Cardiac muscle cell (in vitro differentiated cells and primary cell): ENCODE data around the gene SPACA6. TPM values are rescaled to one million over a fixed set of nuclear protein-coding genes. Genes with fewer than 3 reads are reported as not detected.

Experiments used
- DNase-seq, 2 donors: peaks; one replicate each; pipeline versions ENCODE4 v3.0.0 to v3.0.0-alpha.2; 2010 to 2017; ENCODE audit warnings: low read depth in 1 of 2, low spot score in 1 of 2
- H3K27ac ChIP-seq: fragments of 200-600 bp; sonication (generic); 2 replicates; pipeline ENCODE4 v1.5.1; 2016
- H3K27me3 ChIP-seq: fragments of 200-600 bp; sonication (generic); 2 replicates; pipeline ENCODE4 v1.6.0; 2016; ENCODE audit warnings: control low read depth
- H3K36me3 ChIP-seq: fragments of 200-600 bp; sonication (generic); 2 replicates; pipeline ENCODE4 v1.5.1; 2016; ENCODE audit warnings: control low read depth
- H3K4me1 ChIP-seq: fragments of 200-600 bp; sonication (generic); 2 replicates; pipeline ENCODE4 v1.8.1; 2017; ENCODE audit warnings: low read depth, mild to moderate bottlenecking, mixed run types
- H3K4me3 ChIP-seq: fragments of 200-600 bp; sonication (generic); 2 replicates; pipeline ENCODE4 v1.5.1; 2016; ENCODE audit warnings: mild to moderate bottlenecking
- H3K9me3 ChIP-seq: fragments of 200-600 bp; sonication (generic); 2 replicates; pipeline ENCODE4 v1.5.1; 2017; ENCODE audit warnings: low read depth, mild to moderate bottlenecking, control low read depth
- CTCF ChIP-seq: IDR thresholded peaks from 2 replicates; pipeline ENCODE4 v1.5.1; 2012; ENCODE audit warnings: low read depth, mild to moderate bottlenecking, low read length
- polyA plus RNA-seq: library from polyadenylated mRNA; unstranded; fragments of >200 nt; fragmentation: Nextera tagmentation; extraction: Ambion mirVana; gene quantifications from 2 replicates; pipeline ENCODE4 v1.2.1, GENCODE V29; 2016
- total RNA-seq: library from RNA; depleted of rRNA; stranded (reverse); fragments of >200 nt; gene quantifications from 2 replicates; pipeline ENCODE4 v1.2.3, GENCODE V29; 2016

The SPACA6 gene
- total and polyA plus RNA-seq, 2 experiments from 2014 or later, result 13.8 to 16.5 TPM

GRCh38 chr19:51690454-51691073 lies 2.6 kb upstream of the SPACA6 start:
- peaks cover 4% of the 10 kb centered on the region for H3K36me3 ChIP-seq
- no peak for TF ChIP-seq CTCF
- H3K4me3 ChIP-seq, result peak overlapping the region; percentile 54
- peaks cover 17% of the 10 kb centered on the region for H3K4me1 ChIP-seq
- no peaks in the 10 kb centered on the region for H3K27me3 ChIP-seq
- H3K27ac ChIP-seq, result peak overlapping the region; percentile 51
- DNase-seq, result peak; percentile 75 to 91
- H3K9me3 ChIP-seq, result no peaks in the 10 kb centered on the region

GRCh38 chr19:51691074-51691583 lies 2.0 kb upstream of the SPACA6 start:
- Histone ChIP-seq H3K9me3 (no peaks in the 10 kb centered on the region), H3K4me3 (peak overlapping the region; percentile 54), H3K27me3 (no peaks in the 10 kb centered on the region), H3K4me1 (peaks cover 17% of the 10 kb centered on the region), H3K36me3 (peaks cover 6% of the 10 kb centered on the region), H3K27ac (peak overlapping the region; percentile 51)
- TF ChIP-seq CTCF, result no peak
- DNase-seq, result peak in 1 of 2 donors; percentile 81

GRCh38 chr19:51691584-51692428 lies 1.3 kb upstream of the SPACA6 start:
- H3K4me1 ChIP-seq, result peaks cover 17% of the 10 kb centered on the region
- peak in 1 of 2 donors; percentile 28 for DNase-seq
- H3K4me3 ChIP-seq, result peak overlapping the region; percentile 54
- H3K27me3 ChIP-seq, result no peaks in the 10 kb centered on the region
- H3K36me3 ChIP-seq, result peaks cover 6% of the 10 kb centered on the region
- H3K9me3 ChIP-seq, result no peaks in the 10 kb centered on the region
- peak overlapping the region; percentile 51 for H3K27ac ChIP-seq
- no peak for TF ChIP-seq CTCF

- Histone ChIP-seq H3K36me3 (peaks cover 8% of the 10 kb centered on the region), H3K27ac (no peak overlapping the region), H3K4me3 (no peak overlapping the region), H3K27me3 (no peaks in the 10 kb centered on the region), H3K9me3 (no peaks in the 10 kb centered on the region), H3K4me1 (peaks cover 16% of the 10 kb centered on the region)
- DNase-seq, result no peak
- TF ChIP-seq CTCF, result no peak
Measured at GRCh38 chr19:51692468-51692867, 662 bp upstream of the SPACA6 start.

- Histone ChIP-seq H3K4me1 (peaks cover 12% of the 10 kb centered on the region), H3K36me3 (peaks cover 16% of the 10 kb centered on the region), H3K27ac (no peak overlapping the region), H3K27me3 (no peaks in the 10 kb centered on the region), H3K4me3 (no peak overlapping the region), H3K9me3 (no peaks in the 10 kb centered on the region)
- DNase-seq, result no peak
- no peak for TF ChIP-seq CTCF
Measured at GRCh38 chr19:51693819-51694218, 689 bp downstream of the SPACA6 start.
